ENCODE results near the gene ANKMY2.
"Not testable (repeated sequence)": the region's sequence is repeated elsewhere in the genome, so short reads cannot be mapped to it uniquely, and the experiment has no call there.

Gene ANKMY2

DNA sequence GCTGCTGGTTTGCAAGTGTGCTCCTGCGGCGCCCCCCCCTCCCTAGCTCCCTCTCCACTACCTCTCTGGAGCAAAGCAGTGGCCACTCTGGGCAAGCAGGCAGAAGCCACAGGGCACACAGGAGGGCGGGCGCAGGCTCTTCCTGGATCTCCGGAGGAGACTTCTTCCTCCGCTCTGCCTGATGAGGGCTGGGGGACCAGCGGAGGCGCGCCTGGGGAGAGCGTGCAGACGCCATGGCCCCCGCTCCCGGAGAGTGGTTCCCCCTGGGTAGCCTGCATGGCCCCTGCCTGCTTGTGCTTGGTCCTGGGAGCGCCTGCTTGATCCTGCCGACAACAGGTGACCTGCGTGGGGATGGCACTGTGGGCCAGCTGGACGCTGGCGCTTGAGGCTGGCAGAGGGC lies 29.0 kb downstream of the ANKMY2 start:
- DNase-seq, result no peak

DNA sequence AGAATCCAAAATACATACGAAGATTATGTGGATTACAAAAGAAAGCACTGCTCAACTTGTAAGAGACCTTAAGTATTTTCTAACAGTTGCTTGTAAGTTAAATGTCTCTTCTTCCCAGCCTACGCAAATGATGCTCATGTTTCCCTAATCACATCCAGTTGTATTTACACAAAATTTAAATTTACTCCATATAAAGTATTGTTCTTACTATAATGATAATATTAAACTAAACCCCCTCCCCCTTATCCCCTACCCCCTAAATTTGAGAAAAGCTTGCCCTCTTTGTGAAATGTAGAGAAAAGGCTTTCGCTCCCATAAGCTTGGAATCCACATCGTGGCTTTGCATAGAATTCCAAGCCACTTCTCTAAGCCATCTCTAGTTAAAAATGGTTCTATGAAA lies 29.4 kb downstream of the ANKMY2 start:
- DNase-seq, result no peak

DNA sequence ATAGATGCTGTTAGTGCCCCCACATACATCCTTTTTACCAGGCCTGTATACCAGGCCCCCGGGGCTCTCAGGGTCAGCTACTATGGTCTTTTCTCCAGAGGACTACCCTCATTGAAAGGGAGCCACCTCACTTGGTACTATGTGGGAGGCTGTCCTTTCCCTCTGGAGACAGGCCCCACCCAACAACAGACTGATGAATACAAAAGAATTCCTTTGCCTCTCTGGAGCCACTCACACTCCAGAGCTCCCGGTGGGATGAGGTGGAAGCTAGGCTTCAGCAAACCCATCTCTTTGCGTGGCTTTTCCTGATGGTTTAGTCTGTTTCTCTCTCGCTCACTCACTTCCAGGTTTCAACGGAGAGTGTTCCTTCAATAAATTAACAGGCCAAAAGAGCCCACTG lies 30.3 kb downstream of the ANKMY2 start:
- no peak for DNase-seq

DNA sequence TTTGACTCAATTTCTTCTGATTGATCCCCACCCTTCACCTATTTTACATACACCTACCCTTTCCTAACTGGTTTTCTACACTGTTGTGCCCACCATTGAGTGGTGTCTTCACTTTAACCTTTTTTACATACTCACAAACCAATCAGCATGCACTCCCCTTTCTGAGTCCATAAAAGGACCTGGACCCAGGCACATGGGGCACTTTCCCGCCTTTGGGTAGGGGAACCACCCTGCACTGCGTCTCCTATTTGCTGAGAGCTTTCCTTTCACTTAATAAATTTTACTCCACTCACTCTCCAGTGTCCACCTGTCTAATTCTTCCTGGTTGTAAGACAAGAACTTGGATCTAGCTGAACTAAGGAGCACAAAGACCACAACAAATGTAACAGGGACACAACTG lies 33.8 kb downstream of the ANKMY2 start:
- DNase-seq, result no peak

DNA sequence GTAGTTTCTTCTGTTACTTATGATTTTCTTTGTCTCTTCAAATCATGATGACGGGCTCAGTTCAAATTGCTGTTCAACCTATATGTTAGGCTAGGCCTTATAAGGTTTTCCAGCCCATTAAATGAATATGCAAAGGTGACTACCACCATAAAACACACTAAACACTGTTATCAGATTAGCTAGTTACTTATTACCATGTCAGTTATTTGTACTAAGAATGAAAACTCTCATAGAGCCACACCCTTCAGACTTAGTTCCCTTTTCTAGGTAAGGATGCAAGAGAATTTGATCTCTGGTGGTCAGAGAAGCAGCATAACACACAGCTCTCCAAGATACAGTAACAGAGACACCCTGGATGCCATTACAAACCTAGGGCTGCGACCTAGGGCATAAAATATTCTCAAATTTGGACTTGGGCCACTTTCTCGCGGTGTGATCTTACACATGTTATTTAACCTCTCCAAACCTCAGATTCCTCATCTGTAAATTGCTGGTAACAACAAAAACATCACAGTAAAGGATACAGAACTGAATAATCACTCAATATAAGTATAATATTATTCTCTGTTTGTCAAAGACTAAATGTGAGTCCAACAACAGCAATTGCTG lies 35.6 kb downstream of the ANKMY2 start:
- DNase-seq, result peak; percentile 64

DNA sequence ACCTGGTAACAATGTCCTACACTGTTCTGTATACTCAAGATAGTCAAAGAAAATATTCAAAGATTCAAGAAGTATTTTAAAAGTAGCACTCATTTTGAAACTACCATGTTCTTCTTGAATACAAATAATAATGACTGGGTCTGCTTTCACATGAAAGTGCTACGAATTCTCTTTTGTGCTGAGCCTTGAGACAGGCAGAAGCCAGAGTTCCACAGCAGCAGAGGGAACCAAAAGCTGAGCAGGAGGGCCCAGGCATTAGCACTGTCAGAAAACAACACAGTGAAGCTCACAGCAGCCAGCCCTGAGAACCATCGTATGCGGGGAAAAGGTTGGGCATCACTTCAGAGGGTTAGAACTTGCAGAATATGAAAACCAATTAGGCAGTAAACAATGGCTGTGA lies 38.9 kb downstream of the ANKMY2 start:
- no peak for DNase-seq

DNA sequence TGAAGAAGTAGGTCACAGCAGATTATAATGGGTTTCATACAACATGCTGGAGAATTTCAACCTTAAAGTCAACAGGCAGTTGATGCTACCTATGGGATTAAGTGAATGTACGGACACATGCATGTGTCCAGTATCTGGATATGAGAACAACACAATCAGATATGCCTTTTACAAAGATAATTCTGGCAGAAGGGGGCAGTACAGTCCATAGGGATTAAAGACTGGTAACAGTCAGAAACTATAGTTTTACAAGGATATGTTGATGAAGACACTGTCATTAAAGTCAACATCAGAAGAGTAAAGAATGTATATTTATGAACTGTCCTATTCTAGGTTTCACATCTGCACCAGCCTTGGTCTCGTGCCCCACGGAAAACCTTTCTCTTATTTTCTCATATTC lies 41.5 kb downstream of the ANKMY2 start:
- no peak for DNase-seq

DNA sequence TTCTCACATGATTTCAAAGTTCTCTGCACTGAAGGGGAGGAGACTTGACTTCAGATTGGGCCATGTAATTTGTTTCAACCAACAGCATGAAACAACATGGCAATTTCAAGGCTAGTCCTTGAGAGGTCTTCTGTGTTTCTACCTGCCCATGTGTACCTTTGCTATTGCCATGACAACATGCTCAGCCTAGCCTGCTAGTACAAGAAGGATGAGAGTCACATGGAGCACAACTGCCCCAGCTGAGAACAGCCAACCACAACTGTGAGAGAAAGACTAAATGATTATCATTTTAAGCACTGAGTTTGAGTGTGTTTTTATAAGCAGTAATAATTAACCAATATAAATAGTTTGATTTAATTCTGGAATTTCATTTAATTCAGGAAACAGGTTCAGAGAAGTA lies 41.9 kb downstream of the ANKMY2 start:
- DNase-seq, result no peak

DNA sequence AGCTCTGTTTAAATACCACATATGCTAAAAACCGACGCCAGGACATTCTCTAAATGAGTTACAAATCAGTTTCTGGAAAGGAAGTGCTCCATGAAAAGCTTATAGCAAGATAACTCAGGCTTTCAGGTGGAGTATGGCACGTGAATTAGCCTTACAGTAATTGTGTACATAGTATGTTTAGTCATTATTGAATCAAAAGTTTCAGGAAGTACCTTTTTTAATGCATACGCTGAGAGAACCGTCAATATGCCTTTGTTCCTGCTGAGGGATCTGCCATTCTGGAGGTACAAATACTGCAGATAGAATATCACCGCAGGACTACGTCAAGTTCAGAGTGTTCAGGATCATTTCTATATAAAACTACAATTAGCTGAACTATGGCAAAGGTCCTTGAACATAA lies 45.7 kb downstream of the ANKMY2 start:
- no peak for DNase-seq

DNA sequence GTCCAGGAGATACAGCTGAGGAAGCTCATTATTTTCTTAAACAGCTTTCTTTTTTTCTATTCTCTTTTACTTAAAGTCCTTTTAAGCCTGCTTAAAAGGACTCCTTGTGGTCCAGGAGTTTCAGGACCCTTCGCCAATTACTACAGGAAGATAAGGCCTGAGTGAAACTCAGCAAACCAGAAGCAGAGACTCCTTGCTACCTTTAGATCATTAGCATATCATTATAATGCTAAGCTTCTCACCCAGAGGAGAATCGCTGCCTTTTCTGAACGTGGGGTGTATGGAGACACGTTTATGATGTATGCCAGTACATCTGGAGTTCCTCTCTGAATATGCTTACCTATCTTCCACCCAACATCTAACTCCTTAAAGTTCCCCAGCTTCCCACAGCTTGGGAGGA lies 47.5 kb downstream of the ANKMY2 start:
- no peak for DNase-seq

DNA sequence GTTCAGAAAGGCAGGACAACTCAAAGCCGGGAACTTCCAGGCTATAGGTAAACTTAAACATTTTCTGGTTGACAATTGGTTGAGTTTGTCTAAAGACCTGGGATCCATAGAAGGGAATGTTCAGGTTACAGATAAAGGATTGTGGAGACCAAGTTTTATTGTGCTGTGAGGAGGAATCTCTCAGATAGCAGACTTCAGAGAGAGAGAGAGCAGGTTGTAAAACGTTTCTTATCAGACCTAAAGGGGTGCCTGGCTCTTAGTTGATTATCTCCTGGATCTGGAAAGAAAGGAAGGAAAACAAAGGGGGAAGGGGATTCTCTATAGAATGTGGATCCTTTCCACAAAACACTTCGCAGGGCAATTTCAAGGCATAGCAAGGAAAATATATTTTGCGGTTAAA lies 50.0 kb downstream of the ANKMY2 start:
- not testable (repeated sequence) for DNase-seq

DNA sequence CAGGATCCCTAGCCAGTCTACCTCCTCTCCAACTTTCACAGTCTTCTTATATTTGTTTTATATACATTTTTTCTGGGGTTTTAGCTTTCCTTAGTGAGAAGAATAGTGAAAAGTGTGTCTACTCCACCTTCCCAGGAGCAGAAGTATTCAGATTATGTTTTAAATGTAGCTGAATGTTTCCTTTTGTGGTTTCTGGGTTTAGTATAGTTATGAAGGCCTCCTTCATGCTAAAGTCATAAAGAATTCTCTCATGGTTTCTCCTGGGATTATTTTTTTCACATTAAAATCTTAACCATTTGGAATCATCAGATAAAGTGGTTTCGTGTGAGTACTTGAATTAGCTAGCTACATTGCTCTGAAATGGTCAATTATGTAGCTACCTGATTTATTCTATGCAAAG lies 50.9 kb downstream of the ANKMY2 start:
- no peak for DNase-seq

DNA sequence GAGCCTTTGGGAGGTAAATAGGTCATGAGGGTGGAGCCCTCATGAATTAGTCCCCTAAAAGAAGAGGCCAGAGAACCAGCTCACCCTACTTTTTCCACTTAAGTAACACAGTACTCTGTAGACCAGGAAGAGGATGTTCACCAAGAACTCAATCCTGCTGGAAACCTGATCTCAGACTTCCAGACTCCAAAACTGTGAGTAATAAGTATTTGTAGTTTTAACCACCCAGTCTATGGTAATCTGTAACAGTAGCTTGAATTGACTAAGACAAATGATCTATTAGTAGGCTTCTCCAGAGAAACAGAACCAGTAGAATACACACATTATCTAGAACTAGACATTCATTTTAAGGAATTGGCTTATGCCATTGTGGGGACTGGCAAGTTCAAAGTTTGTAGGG lies 51.5 kb downstream of the ANKMY2 start:
- DNase-seq, result no peak

DNA sequence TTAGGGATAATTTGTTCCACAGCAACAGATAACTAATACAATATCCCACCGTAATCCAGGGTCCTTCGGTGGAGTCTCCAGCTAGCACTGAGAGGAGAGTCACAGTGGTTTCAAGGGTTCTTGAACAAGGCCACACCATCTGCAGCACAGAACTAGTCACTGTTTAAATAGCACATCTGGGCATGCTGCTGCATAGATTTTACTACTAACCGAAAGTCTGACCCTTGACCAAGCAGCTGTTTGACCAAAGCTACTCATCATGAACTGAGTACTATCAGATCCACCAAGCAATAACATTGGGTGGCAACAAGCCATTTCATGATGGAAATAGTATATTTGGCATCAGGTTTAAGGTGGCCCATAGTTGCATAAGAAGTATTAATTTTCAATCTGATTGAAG lies 53.2 kb downstream of the ANKMY2 start:
- DNase-seq, result no peak

DNA sequence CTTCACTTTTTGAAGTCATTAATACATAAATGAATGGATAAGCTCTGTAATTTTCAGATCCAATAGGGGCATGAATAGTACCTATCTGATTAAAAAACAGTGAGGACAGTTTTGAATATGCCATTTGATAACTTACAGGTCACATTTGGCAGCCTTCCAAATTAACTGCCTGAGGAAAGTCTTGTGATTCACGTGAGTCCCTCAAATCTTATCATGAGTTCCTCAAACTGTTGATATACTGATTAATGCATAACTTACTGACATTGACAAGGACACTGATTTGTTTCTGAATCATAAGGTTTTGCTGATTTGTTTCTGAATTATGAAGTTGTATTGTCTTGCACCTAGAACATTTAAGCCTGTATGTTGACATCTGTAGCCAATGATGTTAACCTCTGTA lies 55.1 kb downstream of the ANKMY2 start:
- no peak for DNase-seq

DNA sequence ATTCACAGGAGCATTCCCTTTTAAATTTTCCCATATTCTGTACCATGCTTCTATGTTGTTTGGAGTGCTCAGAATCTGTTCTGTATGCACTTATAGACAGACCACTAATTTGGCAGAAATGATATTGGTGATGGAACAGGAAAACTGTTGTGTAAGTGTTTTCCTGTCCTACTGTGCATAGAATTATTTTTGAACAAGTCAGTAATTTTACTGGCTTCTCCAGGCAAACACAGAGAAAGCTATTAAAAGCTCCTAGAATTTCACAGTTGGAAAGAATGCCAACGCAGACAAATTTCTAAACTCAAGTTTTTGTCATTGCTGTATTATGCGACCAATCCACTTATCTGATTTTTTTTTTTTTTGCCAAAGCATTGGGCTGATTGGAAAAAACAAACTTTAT lies 55.7 kb downstream of the ANKMY2 start:
- no peak for DNase-seq

DNA sequence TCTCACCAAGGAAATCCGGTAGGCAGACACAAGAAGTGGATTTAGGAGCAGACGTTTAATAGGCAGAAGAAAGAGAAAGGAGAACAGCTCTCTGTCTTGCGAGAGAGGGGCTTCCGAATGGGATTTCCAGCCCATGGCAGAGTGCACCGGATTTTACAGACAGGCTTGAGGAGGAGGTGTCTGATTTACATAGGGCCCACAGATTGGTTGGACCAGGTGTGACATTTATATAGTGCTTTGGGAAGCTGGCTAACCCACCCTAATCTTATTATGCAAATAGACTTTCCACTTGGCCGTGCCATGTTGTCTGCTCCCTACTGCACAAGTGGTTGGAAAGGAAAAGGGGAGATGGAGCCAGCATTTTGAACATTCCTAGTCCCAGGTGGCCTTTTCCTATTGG lies 57.8 kb downstream of the ANKMY2 start:
- DNase-seq, result no peak

DNA sequence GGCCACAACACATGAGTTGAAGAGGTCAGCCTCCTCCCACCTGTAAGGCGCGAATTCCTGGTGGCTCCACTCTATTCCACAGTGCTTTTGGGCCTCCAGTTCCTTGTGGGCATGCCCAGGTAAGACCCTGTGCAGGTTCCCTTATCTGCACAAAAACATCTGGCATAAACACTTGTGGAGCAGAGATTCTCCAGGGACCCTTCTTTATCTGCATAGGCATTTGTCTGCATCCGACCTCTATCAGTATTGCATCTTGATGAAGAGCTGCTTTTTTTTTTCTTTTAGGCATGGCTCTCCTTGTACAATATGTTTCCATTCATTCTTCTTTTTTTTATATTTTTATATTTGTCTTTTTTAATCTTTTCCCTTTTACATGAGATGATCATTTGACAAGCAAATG lies 58.4 kb downstream of the ANKMY2 start:
- no peak for DNase-seq

DNA sequence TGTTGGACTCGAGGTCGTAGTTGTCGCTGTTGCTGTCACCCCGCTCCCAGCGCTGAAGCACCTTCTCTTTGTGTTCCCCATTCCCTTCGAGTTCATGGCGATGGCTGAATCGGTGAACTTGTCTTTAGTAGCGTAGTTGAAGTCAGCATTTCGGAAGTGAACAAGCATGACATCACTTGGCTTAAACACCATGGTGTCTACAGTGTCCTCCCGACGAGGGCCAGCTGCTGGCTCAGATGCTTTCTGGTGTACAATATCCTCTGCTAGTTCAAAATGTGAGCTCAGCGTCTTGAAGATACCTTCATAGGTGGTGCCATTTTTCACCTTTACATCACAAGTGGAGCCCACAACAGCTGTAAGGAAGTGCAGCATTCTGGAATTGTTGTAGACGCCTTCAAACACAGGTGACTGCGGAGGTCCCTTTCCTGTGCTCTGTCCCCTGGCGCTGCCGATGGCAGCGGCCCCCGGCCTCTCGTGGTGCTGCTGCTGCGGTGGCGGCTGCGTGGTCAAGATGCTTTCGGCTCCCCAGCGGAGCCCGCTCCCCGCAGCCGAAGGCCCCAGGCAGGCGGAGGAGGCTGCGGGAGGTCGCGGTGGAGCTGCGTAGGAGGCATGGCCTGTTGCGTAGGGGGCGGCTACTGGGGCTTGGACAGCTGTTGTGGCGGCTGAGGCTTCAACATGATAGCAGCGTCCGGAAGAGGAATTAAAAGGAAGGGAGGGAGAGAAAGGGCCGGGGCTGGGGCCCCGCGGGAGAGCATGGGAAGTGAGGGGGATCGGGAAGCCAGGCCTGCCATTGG lies 59.3 kb downstream of the ANKMY2 start:
- no peak for DNase-seq

DNA sequence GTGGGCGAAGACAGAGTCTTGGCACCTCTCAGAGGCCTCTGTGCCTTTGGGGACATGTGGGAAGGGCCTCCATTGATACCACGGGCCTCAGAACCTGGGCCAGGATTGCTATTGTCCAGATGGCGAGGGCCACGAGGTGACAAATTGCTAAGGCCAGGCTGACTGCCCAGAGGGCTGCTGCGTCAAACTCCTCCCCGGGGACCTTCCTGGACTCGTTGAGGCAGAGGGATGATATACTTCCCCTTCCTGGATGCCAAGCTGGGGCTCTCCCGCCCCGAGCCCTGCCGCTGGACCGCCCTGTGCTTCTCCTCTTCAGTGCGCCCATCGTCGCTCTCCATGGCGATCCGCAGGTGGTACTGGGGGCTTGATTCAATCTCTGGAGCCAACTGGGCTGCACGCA lies 60.0 kb downstream of the ANKMY2 start:
- DNase-seq, result no peak

DNA sequence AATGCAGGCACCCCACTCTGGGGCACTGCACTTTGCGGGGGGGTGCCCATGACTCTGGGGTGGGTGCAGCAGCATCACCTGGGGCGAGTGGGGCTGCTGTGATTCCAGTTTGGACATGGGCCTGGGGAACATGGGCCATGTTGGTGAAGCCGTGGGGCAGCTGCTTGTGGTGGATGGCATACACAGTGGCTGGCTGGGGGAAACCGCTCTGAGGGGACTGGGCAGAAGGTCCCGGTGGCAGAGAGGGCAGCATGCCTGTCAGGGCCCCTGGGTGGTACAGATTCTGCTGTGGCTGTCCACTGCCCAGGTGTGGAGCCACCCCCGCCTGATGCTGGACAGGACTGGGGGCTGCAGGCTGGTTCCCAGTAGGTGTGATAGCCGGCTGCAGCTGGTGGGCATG lies 61.7 kb downstream of the ANKMY2 start:
- DNase-seq, result no peak

DNA sequence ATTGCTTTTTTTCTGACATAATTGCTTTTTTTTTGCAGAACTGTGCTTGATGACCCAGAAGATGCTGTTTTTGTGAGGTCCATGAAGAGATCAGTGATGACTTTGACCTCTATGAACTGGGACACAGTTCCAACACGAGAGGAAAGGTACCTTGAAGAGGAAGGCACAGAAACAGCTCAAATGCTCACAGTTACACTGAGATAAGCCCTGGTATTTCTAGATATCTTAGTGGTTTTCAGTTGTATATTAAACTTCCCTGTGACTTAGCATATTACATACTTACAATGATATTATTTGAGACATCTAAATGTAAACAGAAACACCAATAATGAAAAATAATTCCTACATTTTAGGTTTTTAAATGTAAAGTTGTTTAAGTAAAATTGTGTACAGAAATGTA lies 64.3 kb downstream of the ANKMY2 start:
- DNase-seq, result no peak

DNA sequence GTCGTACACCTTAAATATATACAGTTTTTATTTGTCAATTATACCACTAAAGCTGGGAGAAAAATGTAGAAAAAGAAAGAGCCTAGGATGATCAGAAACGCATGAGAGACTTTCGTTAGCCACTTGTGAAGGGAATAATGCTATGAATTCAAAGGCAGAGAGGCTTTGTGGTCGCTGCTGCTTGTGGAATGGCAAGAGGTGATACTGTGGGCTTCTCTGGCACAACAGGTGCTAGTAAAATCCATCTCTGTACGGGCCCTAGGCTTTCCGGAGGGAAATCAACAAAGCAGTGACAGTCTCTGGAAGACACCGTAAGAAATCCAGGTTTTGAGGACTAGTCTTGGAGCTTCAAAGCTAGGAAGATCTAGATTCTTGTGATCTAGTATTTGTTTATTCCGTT lies 66.3 kb downstream of the ANKMY2 start:
- DNase-seq, result no peak

DNA sequence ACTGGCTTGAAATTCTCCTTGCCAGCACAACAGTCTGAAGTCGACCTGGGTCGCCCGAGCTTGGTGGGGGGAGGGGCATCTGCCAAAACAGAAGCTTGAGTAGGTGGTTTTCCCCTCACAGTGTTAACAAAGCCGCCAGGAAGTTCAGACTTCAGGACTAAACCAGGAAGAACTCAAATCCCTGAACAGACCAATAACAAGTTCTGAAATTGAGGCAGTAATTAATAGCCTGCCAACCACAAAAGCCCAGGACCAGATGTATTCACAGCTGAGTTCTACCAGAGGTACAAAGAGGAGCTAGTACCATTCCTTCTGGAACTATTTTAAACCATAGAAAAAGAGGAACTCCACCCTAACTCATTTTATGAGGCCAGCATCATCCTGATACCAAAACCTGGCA lies 73.6 kb downstream of the ANKMY2 start:
- DNase-seq, result no peak

DNA sequence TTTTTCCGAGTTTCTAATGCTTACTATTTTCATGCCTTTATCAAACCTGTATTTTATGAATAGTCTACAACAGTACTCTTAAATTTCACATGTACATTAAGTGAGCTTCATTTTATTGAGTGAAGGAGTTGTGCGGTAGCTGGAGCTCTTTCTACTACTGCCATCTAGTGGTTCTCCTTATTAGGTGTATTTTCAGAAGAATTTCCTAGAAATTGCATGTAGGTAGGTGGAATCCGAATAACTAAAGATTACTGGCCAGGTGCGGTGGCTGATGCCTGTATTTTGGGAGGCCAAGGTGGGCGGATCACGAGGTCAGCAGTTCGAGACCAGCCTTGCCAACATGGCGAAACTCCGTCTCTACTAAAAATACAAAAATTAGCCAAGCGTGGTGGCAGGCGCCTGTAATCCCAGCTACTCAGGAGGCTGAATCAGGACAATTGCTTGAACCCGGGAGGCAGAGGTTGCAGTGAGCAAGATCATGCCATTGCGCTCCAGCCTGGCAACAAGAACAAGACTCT lies 80.6 kb downstream of the ANKMY2 start:
- DNase-seq, result peak; percentile 11
